Activated effector memory CD4-positive, alpha-beta T cell treated with Interleukin-2 at 50 U/mL for 16 hours (primary cell): ENCODE measurements around the gene CKLF.
"Not testable (repeated sequence)": the region's sequence is repeated elsewhere in the genome, so short reads cannot be mapped to it uniquely, and the experiment has no call there.

ENCODE experiments used
- DNase-seq: peaks from one replicate; pipeline ENCODE4 v3.0.0-alpha.2; 2020

Gene CKLF

DNA sequence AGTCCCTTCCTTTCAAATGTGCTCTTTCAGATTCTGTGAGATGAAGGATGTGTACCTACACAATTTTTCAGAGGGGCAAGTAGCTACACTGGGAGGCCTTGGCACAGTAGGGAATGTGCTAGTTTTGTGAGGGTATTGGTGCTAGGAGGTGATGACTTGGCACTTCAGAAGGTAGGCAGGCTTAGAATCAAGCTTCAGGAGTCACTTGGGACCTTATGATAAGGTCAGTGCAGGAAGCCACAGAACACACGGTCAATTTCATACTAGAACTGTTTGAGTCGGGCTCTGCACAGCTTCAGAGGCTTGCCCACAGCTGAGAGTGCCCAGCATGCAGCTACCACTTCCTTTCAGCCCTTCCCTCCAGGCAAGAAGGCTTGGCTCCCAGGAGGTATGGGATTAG lies 20.0 kb downstream of the CKLF start:
- DNase-seq: no peak

DNA sequence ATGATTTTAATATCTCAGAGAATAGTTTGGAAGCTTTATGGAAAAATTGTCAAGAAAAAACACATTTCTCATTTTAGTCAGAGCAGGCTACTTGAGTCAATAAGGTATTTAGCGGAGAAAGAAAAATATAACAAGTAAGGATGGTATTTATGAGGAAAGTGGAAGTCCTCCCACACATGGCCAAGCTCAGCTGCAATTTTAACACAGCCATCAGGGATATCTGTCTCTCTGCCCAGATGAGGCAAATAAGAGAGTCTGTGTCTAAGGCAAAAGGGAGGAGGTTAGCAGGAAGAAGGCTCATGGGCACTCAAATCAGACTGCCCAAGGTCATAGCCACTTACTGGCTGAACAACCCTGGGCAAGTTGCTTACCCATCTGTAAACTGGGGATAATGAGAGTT lies 21.7 kb downstream of the CKLF start:
- no peak for DNase-seq

DNA sequence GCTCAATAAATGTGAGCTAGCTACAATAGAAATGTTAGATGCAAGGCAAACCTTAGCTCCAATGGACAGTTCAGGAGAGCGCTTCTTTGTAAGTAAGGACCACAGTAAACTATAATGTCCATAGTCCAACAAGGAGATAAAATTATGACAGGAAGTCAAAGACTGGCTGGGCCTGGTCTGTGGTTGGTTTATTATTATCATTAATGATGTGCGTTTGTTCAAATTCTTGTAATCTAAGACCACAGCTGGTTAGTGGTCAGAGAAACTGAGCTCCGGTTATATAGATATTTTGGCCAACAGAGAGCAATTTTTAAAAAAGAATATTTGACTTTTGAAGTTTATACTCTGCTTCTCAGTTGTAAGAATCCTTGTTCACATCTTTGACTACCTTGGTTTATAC lies 22.2 kb downstream of the CKLF start:
- DNase-seq: no peak

DNA sequence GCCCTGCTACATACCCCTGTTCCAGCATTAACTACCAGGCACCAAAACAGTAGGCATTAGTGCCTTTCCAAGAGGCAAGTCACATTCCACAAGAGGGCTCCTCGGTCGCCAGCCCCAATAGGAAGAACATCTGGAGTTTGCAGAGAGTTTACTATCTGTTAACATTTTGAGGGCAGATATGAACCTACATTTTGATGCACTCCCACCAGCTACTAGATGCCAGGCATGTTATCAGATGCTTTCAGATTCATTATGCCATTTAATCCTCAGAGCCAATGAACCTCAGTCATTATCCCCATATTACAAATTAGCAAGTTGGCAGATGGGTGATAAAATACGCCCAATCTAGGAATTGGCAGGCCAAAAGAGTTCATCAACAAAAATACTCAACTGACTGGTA lies 22.7 kb downstream of the CKLF start:
- DNase-seq: no peak

DNA sequence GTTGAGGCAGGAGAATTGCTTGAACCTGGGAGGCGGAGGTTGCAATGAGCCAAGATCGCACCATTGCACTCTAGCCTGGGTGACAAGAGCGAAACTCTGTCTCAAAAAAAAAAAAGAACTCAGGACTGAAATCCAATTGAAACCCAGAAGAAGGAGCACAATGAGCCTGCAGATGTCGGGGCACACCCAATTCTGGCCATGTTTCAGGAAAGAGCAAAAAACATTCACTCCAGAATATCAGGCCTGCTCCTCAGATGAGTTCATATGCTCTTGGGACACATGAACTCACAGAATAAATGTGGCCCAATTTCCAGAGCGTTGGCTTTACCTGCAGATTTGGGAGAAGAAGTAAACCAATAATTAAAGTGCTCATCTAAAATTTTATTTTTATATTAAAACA lies 23.9 kb downstream of the CKLF start:
- DNase-seq: no peak

DNA sequence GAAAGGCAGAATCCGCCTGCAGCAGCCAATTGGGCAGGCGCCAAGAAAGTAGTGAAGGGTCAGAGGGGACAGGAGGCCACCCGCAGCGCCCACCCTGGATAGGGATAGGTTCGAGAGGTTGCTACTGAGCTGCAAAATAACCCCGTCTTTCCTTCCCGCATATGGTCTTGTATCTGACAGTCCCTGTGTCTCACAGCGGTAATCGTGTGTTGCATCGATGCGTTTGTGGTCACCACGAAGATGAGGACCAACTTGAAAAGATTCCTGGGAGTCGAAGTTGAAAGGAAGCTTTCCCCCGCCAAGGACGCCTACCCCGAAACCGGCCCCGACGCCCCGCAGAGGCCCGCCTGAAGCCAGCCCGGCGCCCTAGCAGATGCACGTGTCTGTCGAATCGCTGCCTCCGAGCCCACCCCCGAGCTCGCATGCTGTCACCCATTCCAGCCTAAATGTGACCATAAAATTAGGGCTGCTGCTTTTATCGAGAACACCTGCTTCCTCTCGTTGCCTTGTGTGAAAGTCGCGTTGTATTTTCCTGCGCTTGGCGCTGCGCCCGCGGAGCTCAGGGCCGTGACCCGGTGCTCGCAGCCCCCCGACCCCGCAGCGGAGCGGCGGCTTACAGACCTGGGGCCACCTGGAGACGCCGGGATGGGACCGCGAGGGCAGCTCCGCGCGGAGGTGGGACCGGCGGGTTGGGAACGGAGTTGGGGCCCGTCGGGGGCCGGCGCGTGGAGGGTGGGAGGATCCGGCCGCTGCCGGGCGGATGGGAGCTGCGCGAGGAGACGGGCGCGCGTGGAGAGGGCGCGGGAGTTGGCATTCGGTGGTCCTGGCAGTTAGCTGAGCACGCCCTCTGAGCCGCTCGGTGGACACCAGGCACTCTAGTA lies 26.5 kb downstream of the CKLF start, which contains the start of gene CMTM2:
Gene CMTM2 (plus strand): TSS at position 813 of the 881 bp plus-strand sequence. CDS start 145 bp downstream, outside the sequence.
- DNase-seq: no peak

DNA sequence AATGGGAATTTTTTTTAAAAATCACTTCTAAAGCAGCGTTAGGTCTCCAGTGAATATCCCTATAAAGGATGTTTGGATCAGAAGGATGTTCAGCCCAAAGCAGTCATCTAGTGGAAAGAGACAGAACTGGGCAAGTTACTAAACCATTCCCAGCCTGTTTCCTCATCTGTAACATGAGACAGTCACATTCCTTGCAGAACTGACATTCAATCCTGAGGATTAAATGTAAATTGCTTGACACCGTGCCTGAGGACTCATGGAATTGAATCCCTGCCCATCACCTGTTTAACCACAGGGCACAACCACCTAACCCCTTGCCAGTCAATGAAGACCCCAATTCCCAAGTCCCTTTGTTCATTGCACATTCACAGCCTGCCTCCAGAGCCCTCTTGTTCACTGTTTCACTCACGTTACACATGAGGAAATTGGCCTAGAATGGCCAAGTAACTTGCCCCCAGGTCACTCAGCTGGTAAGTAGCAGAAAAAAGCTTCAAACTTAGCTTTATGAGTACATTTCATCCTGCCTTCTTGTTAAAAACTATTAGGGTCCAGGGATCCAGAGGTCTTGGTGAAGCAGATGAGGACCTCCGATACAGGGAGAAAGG lies 28.3 kb downstream of the CKLF start:
- no peak for DNase-seq

DNA sequence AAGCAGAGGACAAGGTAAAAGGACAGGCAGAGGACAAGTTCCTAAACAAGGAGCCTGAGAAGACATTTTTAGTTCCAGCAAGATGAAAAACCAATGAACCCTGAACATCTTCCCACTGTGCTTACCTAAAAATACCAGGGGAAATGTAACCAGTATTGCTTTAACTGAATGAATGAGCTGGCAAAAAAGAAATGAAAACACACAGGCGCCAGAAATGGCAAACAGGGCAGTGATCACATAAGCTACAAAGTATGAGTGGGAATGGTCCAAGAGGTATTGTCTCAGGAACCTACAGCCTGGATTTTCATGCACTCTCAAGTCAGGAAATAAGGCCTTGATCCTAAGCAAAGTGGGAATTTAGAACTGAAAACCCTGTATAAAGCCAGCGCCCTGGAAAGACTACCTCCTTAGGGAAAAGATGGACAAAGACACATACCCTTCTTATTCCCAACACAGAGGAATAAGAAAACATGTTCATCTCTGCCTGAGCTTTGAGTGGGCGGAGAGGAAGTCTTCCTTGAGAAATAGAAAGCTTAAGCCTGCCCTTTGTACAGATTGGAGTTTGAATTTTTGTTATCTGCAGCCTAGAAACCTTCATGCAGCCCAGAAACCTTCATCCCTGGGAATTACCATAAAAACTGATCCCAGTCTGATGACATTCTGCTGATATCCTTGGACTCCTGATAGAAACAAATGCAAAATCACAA lies 29.0 kb downstream of the CKLF start:
- DNase-seq: no peak

DNA sequence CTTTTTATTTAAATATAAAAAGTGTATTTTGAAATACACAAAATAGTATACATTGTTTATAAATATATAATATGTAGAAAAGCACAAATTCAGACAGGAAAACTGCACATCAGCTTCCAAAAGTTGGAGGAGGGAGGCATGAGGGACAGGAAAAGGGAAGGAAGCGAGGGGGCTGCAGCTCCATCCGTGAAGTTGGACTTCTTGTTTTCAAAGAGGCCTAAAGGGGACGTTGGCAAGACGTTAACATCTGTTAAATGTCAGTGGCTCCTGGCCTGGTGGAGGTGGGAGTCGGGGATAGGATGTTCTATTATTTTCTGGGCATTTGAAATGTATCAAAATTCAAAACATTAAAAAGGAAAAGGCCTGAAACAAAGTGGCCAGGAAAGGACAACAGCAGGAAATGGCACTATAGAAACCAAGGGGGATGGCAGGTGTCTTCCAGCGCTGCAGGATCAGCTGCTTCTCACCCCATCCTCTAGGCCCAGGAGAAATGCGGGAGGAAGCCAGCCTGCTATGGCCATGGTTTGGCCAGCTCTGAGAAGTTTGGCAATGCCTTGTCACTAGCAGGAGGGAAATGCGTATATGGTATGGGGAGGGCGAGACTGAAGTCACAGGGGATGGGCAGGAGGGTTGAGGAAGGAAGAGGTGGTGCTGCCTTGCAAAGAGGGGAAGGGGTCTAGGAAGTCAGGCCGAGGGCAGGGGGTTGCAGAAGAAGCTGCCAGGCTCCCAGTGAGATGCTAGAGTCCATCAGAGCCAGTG lies 33.3 kb downstream of the CKLF start:
- DNase-seq: no peak

DNA sequence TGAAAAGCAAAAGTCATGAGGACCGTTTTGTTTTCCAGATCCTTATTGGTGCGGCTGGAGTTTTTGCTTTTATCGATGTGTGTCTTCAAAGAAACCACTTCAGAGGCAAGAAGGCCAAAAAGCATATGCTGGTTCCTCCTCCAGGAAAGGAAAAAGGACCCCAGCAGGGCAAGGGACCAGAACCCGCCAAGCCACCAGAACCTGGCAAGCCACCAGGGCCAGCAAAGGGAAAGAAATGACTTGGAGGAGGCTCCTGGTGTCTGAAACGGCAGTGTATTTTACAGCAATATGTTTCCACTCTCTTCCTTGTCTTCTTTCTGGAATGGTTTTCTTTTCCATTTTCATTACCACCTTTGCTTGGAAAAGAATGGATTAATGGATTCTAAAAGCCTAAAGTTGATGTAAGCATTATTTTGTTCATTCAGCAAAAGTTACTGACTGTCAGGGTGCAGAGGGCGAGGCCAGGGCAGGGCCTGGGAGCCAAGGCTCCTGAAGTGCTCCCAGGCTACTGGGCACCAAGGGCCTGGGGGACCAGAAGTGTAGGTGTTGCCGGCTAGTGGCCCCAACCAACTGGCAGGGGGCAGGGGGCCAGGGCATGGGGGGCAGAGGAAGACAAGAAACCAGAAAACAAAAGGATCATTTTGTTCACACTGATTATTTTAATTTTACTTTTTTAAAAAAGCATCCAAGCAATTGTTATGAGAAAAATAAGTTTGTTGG lies 35.7 kb downstream of the CKLF start:
- DNase-seq: no peak

DNA sequence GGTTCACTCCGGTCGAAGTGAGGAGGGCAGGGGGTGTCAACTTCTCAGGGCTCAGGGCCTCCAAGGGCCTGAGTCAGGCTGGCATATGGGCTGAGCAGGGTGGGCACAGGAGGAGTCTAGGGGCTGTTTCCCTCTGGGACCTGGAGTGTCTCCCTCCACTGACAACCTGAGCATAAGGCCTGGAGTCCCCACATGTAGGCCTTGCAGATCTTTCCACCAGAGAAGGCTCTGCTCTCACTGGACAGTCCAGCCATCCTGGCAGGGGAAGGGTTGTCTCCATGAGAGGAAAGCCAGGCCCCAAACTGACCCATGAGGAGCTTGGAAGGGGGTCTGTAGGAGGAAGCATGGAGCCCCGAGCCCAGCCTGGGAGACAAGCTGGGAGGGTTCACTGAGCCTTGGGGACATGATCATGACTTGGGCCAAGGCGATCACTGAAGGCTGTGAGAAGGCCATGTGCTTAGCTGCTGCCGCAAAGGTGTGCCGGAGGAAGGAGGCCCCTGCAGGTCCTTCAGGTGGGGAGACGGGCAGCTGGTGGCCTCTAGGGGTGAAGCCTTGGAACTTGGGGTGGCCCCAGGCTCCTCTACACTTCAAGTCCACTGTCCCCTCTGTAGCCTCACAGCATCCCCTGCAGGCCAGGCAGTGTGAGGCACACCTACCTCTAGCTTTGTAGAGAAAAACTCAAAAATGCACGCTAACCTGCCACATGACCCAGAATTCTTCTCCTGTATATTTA lies 36.8 kb downstream of the CKLF start:
- peak; percentile 60 for DNase-seq

DNA sequence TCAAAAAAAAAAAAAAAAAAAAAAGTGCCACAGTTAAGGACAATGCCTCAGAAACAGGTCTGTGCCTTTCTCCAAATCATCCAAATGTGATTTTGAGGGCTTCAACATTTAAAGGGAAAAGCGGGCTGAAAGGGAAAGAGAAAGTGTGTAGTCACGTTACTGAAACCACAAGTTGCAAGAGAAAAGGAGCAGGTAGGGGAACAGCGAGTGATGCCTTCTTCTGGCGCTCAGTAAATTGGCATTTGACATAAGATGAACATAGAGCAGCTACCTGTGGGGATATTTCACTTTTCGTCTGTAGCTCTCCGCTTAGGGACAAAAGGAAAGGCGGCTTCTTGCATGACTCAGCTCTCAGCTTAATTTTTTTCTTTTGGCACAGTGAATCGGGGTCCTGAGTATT lies 37.9 kb downstream of the CKLF start:
- DNase-seq: no peak

DNA sequence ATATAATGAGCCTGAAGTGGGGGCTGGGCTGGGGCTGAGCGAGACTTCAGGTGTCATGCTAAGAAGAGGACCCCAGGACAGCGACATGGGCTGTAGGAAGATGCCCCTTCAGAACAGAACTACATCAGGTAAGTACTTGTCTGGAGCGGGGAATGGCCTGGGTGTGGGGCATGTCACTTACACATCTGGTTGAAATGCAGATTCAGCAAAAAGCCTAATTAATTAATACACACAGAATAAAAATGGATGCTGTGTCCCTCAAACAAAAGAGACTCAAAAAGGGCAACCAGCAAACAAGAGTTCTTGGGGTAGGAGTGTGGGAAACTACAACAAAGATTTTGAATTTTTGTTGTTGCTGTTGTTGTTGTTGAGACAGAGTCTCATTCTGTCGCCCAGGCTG lies 38.6 kb downstream of the CKLF start:
- DNase-seq: no peak

DNA sequence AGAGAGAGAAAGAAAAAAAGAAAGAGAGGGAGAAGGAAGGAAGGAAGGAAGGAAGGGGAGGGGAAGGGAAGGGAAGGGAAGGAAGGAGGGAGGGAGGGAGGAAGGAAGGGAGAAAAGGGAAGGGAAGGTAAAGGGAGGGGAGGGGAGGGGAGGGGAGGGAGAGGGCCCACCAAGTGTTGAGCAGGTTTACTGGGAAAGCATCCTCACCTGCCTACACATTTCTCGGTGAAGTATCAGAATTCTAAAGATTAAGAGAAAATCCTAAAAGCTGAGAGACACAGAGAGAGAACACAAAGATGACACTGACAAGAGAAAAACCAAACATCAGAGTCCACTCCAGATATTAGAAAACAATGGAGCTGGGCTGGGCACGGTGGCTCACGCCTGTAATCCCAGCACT lies 39.9 kb downstream of the CKLF start:
- no peak for DNase-seq

DNA sequence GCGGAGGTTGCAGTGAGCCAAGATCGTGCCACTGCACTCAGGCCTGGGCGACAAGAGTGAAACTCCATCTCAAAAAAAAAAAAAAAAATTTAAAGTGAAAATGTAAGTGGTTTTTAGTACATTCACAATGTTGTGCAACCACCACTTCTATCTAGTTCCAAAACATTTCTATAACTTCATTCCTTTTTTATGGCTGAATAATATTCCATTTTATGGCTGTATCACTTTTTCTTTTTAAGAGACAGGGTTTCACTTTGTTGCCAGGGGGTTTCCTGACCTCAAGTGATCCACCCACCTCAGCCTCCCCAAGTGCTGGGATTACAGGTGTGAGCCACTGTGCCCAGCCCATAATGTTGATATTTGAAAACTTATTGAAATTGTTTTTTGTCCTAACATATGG lies 40.4 kb downstream of the CKLF start:
- no peak for DNase-seq

DNA sequence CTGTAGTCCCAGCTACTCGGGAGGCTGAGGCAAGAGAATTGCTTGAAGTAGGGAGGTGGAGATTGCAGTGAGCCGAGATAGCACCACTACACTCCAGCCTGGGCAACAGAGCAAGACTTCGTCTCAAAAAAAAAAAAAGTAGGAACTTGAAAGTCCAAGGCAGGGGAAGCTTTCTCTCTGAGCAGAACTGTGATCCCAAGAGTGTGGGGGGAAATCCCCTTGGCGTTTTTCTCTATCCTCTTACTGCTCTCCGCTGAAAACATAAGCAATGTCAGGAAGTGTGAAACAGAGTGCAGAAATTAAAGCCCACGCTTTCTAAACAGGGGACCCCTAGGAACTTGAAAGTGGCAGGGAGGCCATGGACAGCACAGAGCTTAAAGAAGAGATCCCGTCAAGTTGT lies 42.4 kb downstream of the CKLF start:
- no peak for DNase-seq

DNA sequence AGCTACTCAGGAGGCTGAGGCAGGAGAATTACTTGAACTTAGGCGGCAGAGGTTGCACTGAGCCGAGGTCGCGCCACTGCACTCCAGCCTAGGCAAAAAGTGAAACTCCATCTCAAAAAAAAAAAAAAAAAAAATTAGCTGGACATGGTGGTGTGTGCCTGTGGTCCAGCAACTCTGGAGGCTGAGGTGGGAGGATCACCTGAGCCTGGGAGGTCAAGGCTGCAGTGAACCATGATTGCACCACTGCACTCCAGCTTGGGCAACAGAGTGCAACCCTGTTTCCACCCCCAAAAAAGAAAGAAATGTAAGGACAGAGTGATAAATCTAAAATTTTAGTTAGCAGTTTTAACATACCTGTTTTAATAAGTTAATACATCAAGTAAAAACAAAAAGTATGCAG lies 44.2 kb downstream of the CKLF start:
- not testable (repeated sequence) for DNase-seq

DNA sequence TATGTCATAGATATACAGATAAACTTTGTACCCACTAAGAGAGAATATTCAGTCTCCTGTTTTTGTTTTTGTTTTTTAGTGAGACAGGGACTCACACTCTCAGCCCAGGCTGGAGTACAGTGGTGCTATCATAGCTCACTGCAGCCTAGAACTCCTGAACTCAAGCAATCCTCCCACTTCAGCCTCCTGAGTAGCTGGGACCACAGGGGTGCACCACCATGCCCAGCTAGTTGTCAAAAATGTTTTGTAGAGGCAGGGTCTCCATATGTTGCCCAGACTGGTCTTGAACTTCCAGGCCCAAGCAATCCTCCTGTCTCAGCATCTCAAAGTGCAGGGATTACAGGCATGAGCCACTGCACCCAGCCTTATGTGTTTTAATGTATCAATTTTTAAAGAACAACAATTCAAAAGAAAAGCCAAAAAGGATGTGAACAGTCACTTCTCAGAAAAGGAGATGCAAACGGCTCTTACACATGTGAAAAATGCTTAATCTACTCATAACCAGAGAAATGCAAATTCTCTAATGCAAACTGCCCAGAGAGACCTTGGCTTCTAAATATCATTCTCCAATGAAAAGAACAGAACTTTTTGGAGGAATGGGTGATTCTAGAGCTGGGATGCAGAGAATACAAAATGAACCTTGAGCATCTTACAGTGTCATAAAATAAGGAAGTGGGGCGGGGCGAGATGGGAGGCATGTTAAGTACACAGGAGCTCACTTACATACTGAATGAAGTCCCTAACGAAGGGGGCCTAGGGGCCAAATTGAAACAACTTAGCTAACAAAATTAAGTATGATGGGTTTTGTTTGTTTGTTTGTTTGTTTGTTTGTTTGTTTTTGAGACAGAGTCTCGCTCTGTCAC lies 44.8 kb downstream of the CKLF start:
- DNase-seq: no peak

DNA sequence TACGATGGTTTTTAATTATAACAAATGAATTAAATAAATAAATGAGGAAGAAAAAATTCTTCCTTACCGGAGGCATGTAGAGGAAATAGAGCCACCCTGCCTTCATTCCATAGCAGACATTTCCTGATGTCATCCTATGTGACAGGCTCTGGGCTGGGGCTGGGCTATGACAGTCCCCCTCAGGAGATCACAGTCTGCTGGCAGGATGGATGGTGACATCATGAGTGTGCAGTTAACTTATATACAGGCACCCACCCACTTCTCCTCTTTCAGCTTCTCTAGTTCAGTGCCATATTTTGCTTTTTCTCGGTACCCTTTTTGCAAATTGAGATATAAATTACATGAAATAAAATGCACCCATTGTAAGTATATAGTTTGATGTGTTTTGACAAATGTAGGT lies 45.7 kb downstream of the CKLF start:
- DNase-seq: no peak

DNA sequence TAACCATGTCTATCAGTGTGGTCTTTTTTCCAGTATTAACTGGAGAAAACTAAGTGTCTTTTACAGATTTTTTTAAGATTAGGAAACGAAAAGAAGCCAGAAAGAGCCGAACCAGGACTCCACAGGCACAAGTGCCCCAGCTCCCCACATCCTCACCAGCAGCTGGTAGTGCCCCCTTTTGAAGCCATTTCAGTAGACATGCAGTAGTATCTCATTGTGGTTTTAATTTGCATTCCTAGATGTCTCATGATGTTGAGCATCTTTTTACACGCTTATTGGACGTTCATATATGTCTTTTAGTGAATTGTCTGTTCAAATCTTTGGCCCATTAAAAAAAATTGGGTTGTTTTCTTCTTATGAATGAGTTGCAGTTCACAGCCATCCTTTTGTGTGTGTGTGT lies 47.4 kb downstream of the CKLF start:
- no peak for DNase-seq

DNA sequence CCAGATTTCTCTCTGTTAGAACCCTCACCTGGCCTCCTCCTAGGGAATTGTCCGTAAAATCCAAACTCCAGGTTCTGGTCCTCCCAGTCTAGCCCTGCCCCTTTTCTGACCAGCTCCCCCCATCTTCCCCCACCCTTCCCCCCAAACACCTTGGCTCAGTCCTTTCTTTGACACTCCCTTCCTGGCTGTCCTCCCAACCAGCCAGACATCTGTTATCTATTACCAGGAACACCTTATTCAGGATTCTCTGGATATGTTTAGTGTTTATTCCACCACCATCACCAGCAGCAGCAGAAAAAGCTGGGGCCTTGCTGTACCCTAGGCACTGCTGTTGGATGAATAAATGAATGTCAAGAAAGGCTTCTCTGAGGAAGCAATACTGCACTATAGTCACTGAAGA lies 48.1 kb downstream of the CKLF start:
- DNase-seq: no peak
